Measurements from ENCODE around the gene DICER1.

The DICER1 gene

GRCh38 chr14:95134304-95134933 is 22.9 kb downstream of the DICER1 start:
- DNase-seq (ENCODE audit: extremely low read depth, low read depth): no peak
- no peak for TF ChIP-seq CTCF (IDR thresholded peaks at IDR 0.05; ENCODE audit: low read depth, low read length, missing control alignments)
- no peak overlapping the region for H3K4me3 ChIP-seq (replicated peaks; ENCODE audit: low read depth, low read length)

- TF ChIP-seq CTCF (IDR thresholded peaks at IDR 0.05; ENCODE audit: low read depth, low read length, missing control alignments): no peak
- no peak for DNase-seq (ENCODE audit: extremely low read depth, low read depth)
- H3K4me3 ChIP-seq (replicated peaks; ENCODE audit: low read depth, low read length): no peak overlapping the region
Observed at GRCh38 chr14:95133282-95133681, 24.0 kb downstream of the DICER1 start.

GRCh38 chr14:95132760-95133159 is 24.6 kb downstream of the DICER1 start:
- TF ChIP-seq CTCF (IDR thresholded peaks at IDR 0.05; ENCODE audit: low read depth, low read length, missing control alignments): no peak
- no peak for DNase-seq (ENCODE audit: extremely low read depth, low read depth)
- H3K4me3 ChIP-seq (replicated peaks; ENCODE audit: low read depth, low read length): no peak overlapping the region

GRCh38 chr14:95130549-95130948 is 26.8 kb downstream of the DICER1 start:
- H3K4me3 ChIP-seq (replicated peaks; ENCODE audit: low read depth, low read length): no peak overlapping the region
- TF ChIP-seq CTCF (IDR thresholded peaks at IDR 0.05; ENCODE audit: low read depth, low read length, missing control alignments): no peak
- DNase-seq (ENCODE audit: extremely low read depth, low read depth): no peak

GRCh38 chr14:95128140-95128539 is 29.2 kb downstream of the DICER1 start:
- H3K4me3 ChIP-seq (replicated peaks; ENCODE audit: low read depth, low read length): no peak overlapping the region
- no peak for TF ChIP-seq CTCF (IDR thresholded peaks at IDR 0.05; ENCODE audit: low read depth, low read length, missing control alignments)
- no peak for DNase-seq (ENCODE audit: extremely low read depth, low read depth)

GRCh38 chr14:95127531-95127911 is 29.8 kb downstream of the DICER1 start:
- TF ChIP-seq CTCF (IDR thresholded peaks at IDR 0.05; ENCODE audit: low read depth, low read length, missing control alignments): no peak
- no peak for DNase-seq (ENCODE audit: extremely low read depth, low read depth)
- no peak overlapping the region for H3K4me3 ChIP-seq (replicated peaks; ENCODE audit: low read depth, low read length)
